Measurements from ENCODE around the gene PCBD2. TPM values are rescaled to one million over a fixed set of nuclear protein-coding genes. Genes with fewer than 3 reads are reported as not detected.
"Not testable (repeated sequence)": the region's sequence is repeated elsewhere in the genome, so short reads cannot be mapped to it uniquely, and the experiment has no call there.

Gene PCBD2
- total RNA-seq, 1 experiment from 2014 or later, result 7.0 TPM

- ChIA-PET CTCF (no interaction called here), POLR2A (ENCODE audit: unreplicated experiment) (no interaction called here)
- Histone ChIP-seq H3K4me3 (ENCODE audit: low read length) (no peak overlapping the region), H3K36me3 (ENCODE audit: low read depth, low read length) (no peaks in the 10 kb centered on the region; the same call in 1 of the 2 replicates), H3K9me3 (ENCODE audit: low read length) (0 out of 2 replicates have a peak, but pooled peaks cover 11% of the 10 kb centered on the region), H3K4me2 (ENCODE audit: low read length) (no peak overlapping the region), H2AFZ (ENCODE audit: low read length) (no peak overlapping the region), H3K9ac (ENCODE audit: low read length) (no peak overlapping the region), H3K9me2 (replicated peaks; ENCODE audit: low read length) (no peaks in the 10 kb centered on the region), H3F3A (ENCODE audit: low read length, unreplicated experiment) (no peaks in the 10 kb centered on the region), H3K79me2 (ENCODE audit: low read length) (no peaks in the 10 kb centered on the region), H3K27ac (ENCODE audit: low read length) (no peak overlapping the region), H3K4me1 (ENCODE audit: insufficient read depth, low read length) (no peaks in the 10 kb centered on the region), H4K20me1 (ENCODE audit: low read length) (no peaks in the 10 kb centered on the region), H3K27me3 (ENCODE audit: low read length) (no peaks in the 10 kb centered on the region)
- intact Hi-C loops (cut with micrococcal nuclease), result no loop called here
- BruUV-seq (replicated peaks), result no TSS peak
- no peak for DNase-seq
- TF ChIP-seq CTCF (conservative IDR thresholded peaks at IDR 0.05; ENCODE audit: low read depth, low read length), result no peak
- no peak for TF ChIP-seq EZH2phosphoT487 (IDR thresholded peaks at IDR 0.05; ENCODE audit: borderline replicate concordance, low read length)
- no peak for TF ChIP-seq EZH2 (IDR thresholded peaks at IDR 0.05; ENCODE audit: low read length, unreplicated experiment)
- no peak for ATAC-seq
These were observed 74.5 kb downstream of the PCBD2 start for GRCh38 chr5:134979416-134979815.

GRCh38 chr5:134982230-134982629 is 77.3 kb downstream of the PCBD2 start:
- no peaks in the 10 kb centered on the region for H3K9me2 ChIP-seq (replicated peaks; ENCODE audit: low read length)
- no peak for DNase-seq
- H3K79me2 ChIP-seq (ENCODE audit: low read length), result no peaks in the 10 kb centered on the region
- no peaks in the 10 kb centered on the region for H4K20me1 ChIP-seq (ENCODE audit: low read length)
- no peaks in the 10 kb centered on the region; the same call in 1 of the 2 replicates for H3K36me3 ChIP-seq (ENCODE audit: low read depth, low read length)
- H2AFZ ChIP-seq (ENCODE audit: low read length), result no peak overlapping the region
- H3K4me1 ChIP-seq (ENCODE audit: insufficient read depth, low read length), result no peaks in the 10 kb centered on the region
- no TSS peak for BruUV-seq (replicated peaks)
- H3K4me2 ChIP-seq (ENCODE audit: low read length), result no peak overlapping the region
- ChIA-PET CTCF (no interaction called here), POLR2A (ENCODE audit: unreplicated experiment) (no interaction called here)
- no peak overlapping the region for H3K4me3 ChIP-seq (ENCODE audit: low read length)
- H3K9me3 ChIP-seq (ENCODE audit: low read length), result 0 out of 2 replicates have a peak, but pooled peaks cover 11% of the 10 kb centered on the region
- TF ChIP-seq EZH2 (IDR thresholded peaks at IDR 0.05; ENCODE audit: low read length, unreplicated experiment), result no peak
- no peak for TF ChIP-seq EZH2phosphoT487 (IDR thresholded peaks at IDR 0.05; ENCODE audit: borderline replicate concordance, low read length)
- TF ChIP-seq CTCF (conservative IDR thresholded peaks at IDR 0.05; ENCODE audit: low read depth, low read length), result no peak
- no peak for ATAC-seq
- H3K27me3 ChIP-seq (ENCODE audit: low read length), result no peaks in the 10 kb centered on the region
- no peaks in the 10 kb centered on the region for H3F3A ChIP-seq (ENCODE audit: low read length, unreplicated experiment)
- H3K9ac ChIP-seq (ENCODE audit: low read length), result no peak overlapping the region
- intact Hi-C loops (cut with micrococcal nuclease), result no loop called here
- no peak overlapping the region for H3K27ac ChIP-seq (ENCODE audit: low read length)

DNA sequence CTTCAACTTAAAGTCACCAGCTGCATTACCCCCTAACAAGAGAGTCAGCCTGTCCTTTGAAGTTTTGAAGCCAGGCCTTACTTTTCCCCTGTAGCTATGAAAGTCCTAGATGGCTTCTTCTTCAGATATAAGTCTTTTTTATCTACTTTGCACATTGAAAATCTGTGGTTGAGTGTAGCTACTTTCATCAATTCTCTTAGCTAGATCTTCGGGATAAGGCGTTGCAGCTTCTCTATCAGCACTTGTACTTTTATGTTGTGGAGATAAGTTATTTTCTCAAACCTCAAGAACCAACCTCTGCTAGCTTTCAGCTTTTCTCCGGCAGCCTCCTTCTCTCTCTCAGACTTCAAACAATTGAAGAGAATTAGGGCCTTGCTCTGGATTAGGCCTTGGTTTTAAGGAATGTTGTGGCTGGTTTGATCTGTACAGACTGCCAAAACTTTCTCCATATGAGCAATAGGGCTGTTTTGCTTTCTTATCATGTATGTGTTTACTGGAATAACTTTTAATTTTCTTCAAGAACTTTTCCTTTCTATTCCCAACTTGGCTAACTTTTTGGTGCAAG is 84.4 kb downstream of the PCBD2 start:
- no peaks in the 10 kb centered on the region for H3F3A ChIP-seq (ENCODE audit: low read length, unreplicated experiment)
- no peak overlapping the region for H3K27ac ChIP-seq (ENCODE audit: low read length)
- H3K27me3 ChIP-seq (ENCODE audit: low read length), result no peaks in the 10 kb centered on the region
- intact Hi-C loops (cut with micrococcal nuclease), result no loop called here
- CTCF ChIA-PET, result no interaction called here
- BruUV-seq (replicated peaks), result no TSS peak
- H3K4me3 ChIP-seq (ENCODE audit: low read length), result no peak overlapping the region
- no peak overlapping the region for H2AFZ ChIP-seq (ENCODE audit: low read length)
- TF ChIP-seq EZH2phosphoT487 (IDR thresholded peaks at IDR 0.05; ENCODE audit: borderline replicate concordance, low read length) (no peak), EZH2 (IDR thresholded peaks at IDR 0.05; ENCODE audit: low read length, unreplicated experiment) (no peak), CTCF (conservative IDR thresholded peaks at IDR 0.05; ENCODE audit: low read depth, low read length) (no peak)
- H3K4me1 ChIP-seq (ENCODE audit: insufficient read depth, low read length), result no peaks in the 10 kb centered on the region
- ATAC-seq (no peak), DNase-seq (no peak)
- POLR2A ChIA-PET (ENCODE audit: unreplicated experiment), result no interaction called here
- no peaks in the 10 kb centered on the region for H3K9me3 ChIP-seq (ENCODE audit: low read length)
- H4K20me1 ChIP-seq (ENCODE audit: low read length), result no peaks in the 10 kb centered on the region
- no peaks in the 10 kb centered on the region for H3K9me2 ChIP-seq (replicated peaks; ENCODE audit: low read length)
- H3K9ac ChIP-seq (ENCODE audit: low read length), result no peak overlapping the region
- no peaks in the 10 kb centered on the region for H3K36me3 ChIP-seq (ENCODE audit: low read depth, low read length)
- no peaks in the 10 kb centered on the region for H3K79me2 ChIP-seq (ENCODE audit: low read length)
- no peak overlapping the region for H3K4me2 ChIP-seq (ENCODE audit: low read length)

GRCh38 chr5:134990183-134990582 is 85.3 kb downstream of the PCBD2 start:
- H3K9me3 ChIP-seq (ENCODE audit: low read length); H3K27ac ChIP-seq (ENCODE audit: low read length); H3F3A ChIP-seq (ENCODE audit: low read length, unreplicated experiment); H3K9ac ChIP-seq (ENCODE audit: low read length); H3K4me1 ChIP-seq (ENCODE audit: insufficient read depth, low read length); DNase-seq; POLR2A ChIA-PET (ENCODE audit: unreplicated experiment); H2AFZ ChIP-seq (ENCODE audit: low read length); H3K9me2 ChIP-seq (replicated peaks; ENCODE audit: low read length); H3K36me3 ChIP-seq (ENCODE audit: low read depth, low read length); ATAC-seq; CTCF ChIA-PET; H3K27me3 ChIP-seq (ENCODE audit: low read length); H4K20me1 ChIP-seq (ENCODE audit: low read length); H3K79me2 ChIP-seq (ENCODE audit: low read length); H3K4me2 ChIP-seq (ENCODE audit: low read length); H3K4me3 ChIP-seq (ENCODE audit: low read length); BruUV-seq (replicated peaks); intact Hi-C loops (cut with micrococcal nuclease): not testable (repeated sequence)
